ENCODE data around the gene ARHGEF37. TPM values are rescaled to one million over a fixed set of nuclear protein-coding genes. Genes with fewer than 3 reads are reported as not detected.

Gene ARHGEF37
- total RNA-seq, 1 experiment from 2014 or later, result 0.42 TPM

GRCh38 chr5:149636191-149636860, 55.0 kb downstream of the ARHGEF37 start:
- Mint-ChIP-seq H3K4me3 (no peak overlapping the region), H3K27ac (no peak overlapping the region), H3K36me3 (ENCODE audit: insufficient read depth in 1 of 3, low read depth in 3 of 3) (no peaks in the 10 kb centered on the region), H3K27me3 (ENCODE audit: low read depth) (no peaks in the 10 kb centered on the region), H3K4me1 (peaks cover 20 to 21% of the 10 kb centered on the region in 2 experiments), H3K9me3 (no peaks in the 10 kb centered on the region)
- Histone ChIP-seq H2BK20ac (ENCODE audit: low read depth, low read length, poor library complexity, severe bottlenecking) (no peak overlapping the region), H3K23ac (ENCODE audit: insufficient read length, low read depth, low read length) (no peak overlapping the region), H2BK5ac (ENCODE audit: insufficient read length, low read length) (no peak overlapping the region), H4K91ac (ENCODE audit: insufficient read length, low read depth, low read length) (no peak overlapping the region), H4K5ac (ENCODE audit: insufficient read length, low read depth, low read length) (no peak overlapping the region), H2AFZ (ENCODE audit: low read length) (no peak overlapping the region), H3K14ac (ENCODE audit: insufficient read depth, low read length) (no peak overlapping the region), H3K9ac (ENCODE audit: extremely low read depth, insufficient read length, low read length) (no peak overlapping the region), H3K56ac (ENCODE audit: insufficient read length, low read depth, low read length) (no peak overlapping the region), H2BK12ac (ENCODE audit: insufficient read length, low read depth, low read length) (no peak overlapping the region), H3K23me2 (ENCODE audit: insufficient read length, low read depth, low read length, poor library complexity, severe bottlenecking) (no peaks in the 10 kb centered on the region), H3K27me3 (ENCODE audit: insufficient read depth, low read length) (no peaks in the 10 kb centered on the region), H3K79me1 (ENCODE audit: insufficient read depth, low read depth, low read length, poor library complexity, severe bottlenecking) (no peaks in the 10 kb centered on the region), H3K4me1 (ENCODE audit: insufficient read depth, low read length) (peaks cover 10% of the 10 kb centered on the region; the same call in 1 of the 2 replicates), H3K27ac (ENCODE audit: insufficient read length, low read depth, low read length) (no peak overlapping the region), H4K8ac (replicated peaks; ENCODE audit: insufficient read length, low read depth, low read length) (no peak overlapping the region), H2BK120ac (ENCODE audit: low read depth, low read length, poor library complexity, severe bottlenecking) (no peak overlapping the region), H4K20me1 (ENCODE audit: control insufficient read depth, insufficient read depth, insufficient read length) (peaks cover 3% of the 10 kb centered on the region), H3K9me3 (ENCODE audit: control insufficient read depth, low read depth, low read length) (no peaks in the 10 kb centered on the region), H3K18ac (ENCODE audit: insufficient read length, low read depth, low read length) (no peak overlapping the region), H3T11ph (ENCODE audit: low read length) (no peak overlapping the region), H3K4me2 (ENCODE audit: insufficient read depth, insufficient read length, low read length) (no peak overlapping the region), H3K4ac (ENCODE audit: low read depth, low read length) (no peak overlapping the region), H3K79me2 (ENCODE audit: insufficient read depth, low read length) (no peaks in the 10 kb centered on the region), H2AK5ac (ENCODE audit: insufficient read length, low read length) (no peak overlapping the region), H2BK15ac (ENCODE audit: low read depth, low read length) (no peak overlapping the region)
- no peak for DNase-seq
- TF ChIP-seq CTCF (conservative IDR thresholded peaks at IDR 0.05), result no peak
- no CpG with 5 or more reads among the region's 5 CpGs for WGBS (ENCODE audit: extremely low coverage, insufficient read length, low lambda C conversion rate)
